WERI-Rb-1 (cell line): ENCODE measurements around the gene SPATA21.
"Not testable (repeated sequence)": the region's sequence is repeated elsewhere in the genome, so short reads cannot be mapped to it uniquely, and the experiment has no call there.

Experiments
- DNase-seq: peaks from one replicate; pipeline ENCODE4 v3.0.0-alpha.2; 2020
- H3K27ac ChIP-seq: fragments of 250-450 bp; sonication (Bioruptor Pico); 2 replicates; pipeline ENCODE4 v1.5.1; 2020; ENCODE audit warnings: mild to moderate bottlenecking, moderate library complexity
- H3K27me3 ChIP-seq: fragments of 250-450 bp; sonication (Bioruptor Pico); 2 replicates; pipeline ENCODE4 v1.5.1; 2021; ENCODE audit warnings: mild to moderate bottlenecking, low read depth, moderate library complexity; ENCODE audit not compliant: insufficient read depth, severe bottlenecking
- H3K36me3 ChIP-seq: fragments of 250-450 bp; sonication (Bioruptor Pico); 2 replicates; pipeline ENCODE4 v1.5.1; 2020; ENCODE audit warnings: mild to moderate bottlenecking, moderate library complexity
- H3K4me3 ChIP-seq: 2 replicates; pipeline ENCODE4 v1.5.1; 2011; ENCODE audit warnings: low read depth, mild to moderate bottlenecking, control low read depth, low read length
- H3K9me3 ChIP-seq: fragments of 250-450 bp; sonication (Bioruptor Pico); 2 replicates; pipeline ENCODE4 v1.5.1; 2021; ENCODE audit warnings: mild to moderate bottlenecking, moderate library complexity; ENCODE audit not compliant: severe bottlenecking
- CTCF ChIP-seq: IDR thresholded peaks from 2 replicates; pipeline ENCODE4 v1.5.1; 2011; ENCODE audit warnings: low read depth, mild to moderate bottlenecking, control low read depth, inconsistent platforms, low read length

The SPATA21 gene

DNA sequence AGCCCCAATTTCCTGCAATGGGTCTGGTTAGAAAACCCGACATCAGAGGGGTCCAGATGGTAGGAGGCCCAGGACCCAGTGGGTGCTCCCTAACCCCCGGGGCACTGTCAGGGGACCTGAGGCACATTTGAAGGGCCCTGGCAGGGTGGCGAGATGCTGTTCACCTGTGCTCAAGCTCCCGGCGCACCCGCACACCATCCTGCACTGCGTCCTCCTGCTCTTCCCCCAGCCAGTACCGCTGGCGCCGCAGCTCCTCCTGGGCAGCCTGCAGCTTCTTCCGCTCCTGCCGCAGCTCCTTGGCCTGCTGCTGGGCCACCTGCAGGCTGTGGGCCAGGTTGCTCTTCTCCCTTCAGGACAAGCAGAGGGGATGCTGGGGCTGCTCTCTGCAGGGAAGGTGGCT is 40.9 kb upstream of the SPATA21 start:
- TF ChIP-seq CTCF = no peak
- DNase-seq = no peak
- no peaks in the 10 kb centered on the region for H3K27me3 ChIP-seq
- H3K36me3 ChIP-seq = peaks cover 17% of the 10 kb centered on the region
- H3K4me3 ChIP-seq = no peak overlapping the region
- no peak overlapping the region for H3K27ac ChIP-seq
- no peaks in the 10 kb centered on the region for H3K9me3 ChIP-seq

- H3K36me3 ChIP-seq = peaks cover 17% of the 10 kb centered on the region
- not testable (repeated sequence) for H3K4me3 ChIP-seq, H3K9me3 ChIP-seq, H3K27ac ChIP-seq, DNase-seq, H3K27me3 ChIP-seq
These were observed 38.8 kb upstream of the SPATA21 start for GRCh38 chr1:16475771-16476770.

- not testable (repeated sequence) for H3K27me3 ChIP-seq, H3K4me3 ChIP-seq, H3K9me3 ChIP-seq, H3K27ac ChIP-seq
- TF ChIP-seq CTCF = peak; percentile 60
- DNase-seq = peak; percentile 54
- peaks cover 13% of the 10 kb centered on the region for H3K36me3 ChIP-seq
These were observed 37.7 kb upstream of the SPATA21 start for GRCh38 chr1:16474891-16475290.

GRCh38 chr1:16474166-16474800 is 37.1 kb upstream of the SPATA21 start:
- H3K9me3 ChIP-seq = no peaks in the 10 kb centered on the region
- no peak for TF ChIP-seq CTCF
- no peak overlapping the region for H3K27ac ChIP-seq
- peaks cover 9% of the 10 kb centered on the region for H3K36me3 ChIP-seq
- no peak for DNase-seq
- H3K27me3 ChIP-seq = no peaks in the 10 kb centered on the region
- H3K4me3 ChIP-seq = no peak overlapping the region

DNA sequence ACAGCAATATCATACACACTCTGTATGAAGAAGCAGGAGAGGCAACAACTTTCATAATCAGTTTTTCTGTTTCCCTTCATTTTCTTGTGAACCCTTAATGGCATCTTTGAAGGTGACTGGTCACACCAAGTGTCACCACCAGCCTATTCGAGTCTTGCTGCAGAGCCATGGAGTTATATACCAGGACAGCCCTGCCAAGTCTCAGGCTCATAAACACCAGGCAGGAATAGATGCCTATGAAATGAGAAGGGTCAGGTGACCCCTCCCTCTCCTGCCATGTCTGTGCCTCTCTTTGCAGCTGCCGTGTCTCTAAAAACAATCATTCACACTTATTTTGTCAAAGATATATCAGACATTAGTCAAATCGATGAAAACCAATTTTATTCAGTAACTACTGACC is 31.3 kb upstream of the SPATA21 start:
- TF ChIP-seq CTCF = no peak

GRCh38 chr1:16464917-16465625 is 27.8 kb upstream of the SPATA21 start:
- peaks cover 16% of the 10 kb centered on the region for H3K36me3 ChIP-seq
- H3K27ac ChIP-seq = no peak overlapping the region
- no peak for DNase-seq
- H3K4me3 ChIP-seq = no peak overlapping the region
- TF ChIP-seq CTCF = no peak
- no peaks in the 10 kb centered on the region for H3K9me3 ChIP-seq
- no peaks in the 10 kb centered on the region for H3K27me3 ChIP-seq

More for the DNA sequence above, 31.3 kb upstream of the SPATA21 start:
- DNase-seq = no peak
- H3K36me3 ChIP-seq = peaks cover 4% of the 10 kb centered on the region
- H3K9me3 ChIP-seq = no peaks in the 10 kb centered on the region
- H3K27ac ChIP-seq = no peak overlapping the region
- H3K27me3 ChIP-seq = no peaks in the 10 kb centered on the region
- no peak overlapping the region for H3K4me3 ChIP-seq
